GM19351 (cell line): ENCODE results near the gene VPS13A.

ENCODE experiments used
- ATAC-seq: cut with Tn5 transposase; IDR thresholded peaks from one replicate; pipeline ENCODE4 v1.9.1; 2021; ENCODE audit warnings: mild to moderate bottlenecking, moderate library complexity; ENCODE audit not compliant: unreplicated experiment

Gene VPS13A

GRCh38 chr9:77177143-77177893, at the start of gene VPS13A:
Gene VPS13A (plus strand): TSS chr9:77177534. CDS start chr9:77177705, 171 bp downstream.
- peak; percentile 74 for ATAC-seq

GRCh38 chr9:77128125-77128789, 49.1 kb upstream of the VPS13A start:
- no peak for ATAC-seq

GRCh38 chr9:77131399-77131798, 45.9 kb upstream of the VPS13A start:
- ATAC-seq, result no peak

- no peak for ATAC-seq
These were observed 44.3 kb upstream of the VPS13A start for GRCh38 chr9:77133011-77133410.

GRCh38 chr9:77142366-77142765, 35.0 kb upstream of the VPS13A start:
- ATAC-seq, result no peak

GRCh38 chr9:77149879-77150278, 27.5 kb upstream of the VPS13A start:
- no peak for ATAC-seq

GRCh38 chr9:77152289-77152688, 25.0 kb upstream of the VPS13A start:
- no peak for ATAC-seq

GRCh38 chr9:77156646-77157371, 20.5 kb upstream of the VPS13A start:
- ATAC-seq, result no peak

- no peak for ATAC-seq
These were observed 18.4 kb upstream of the VPS13A start for GRCh38 chr9:77158772-77159513.

- ATAC-seq, result no peak
These were observed 16.1 kb upstream of the VPS13A start for GRCh38 chr9:77161191-77161590.

GRCh38 chr9:77161966-77162365, 15.4 kb upstream of the VPS13A start:
- ATAC-seq, result no peak

- ATAC-seq, result no peak
These were observed 15.0 kb upstream of the VPS13A start for GRCh38 chr9:77162366-77162765.

- ATAC-seq, result no peak
These were observed 13.4 kb upstream of the VPS13A start for GRCh38 chr9:77163884-77164283.

GRCh38 chr9:77166193-77166592, 11.1 kb upstream of the VPS13A start:
- ATAC-seq, result no peak

- no peak for ATAC-seq
These were observed 6.2 kb upstream of the VPS13A start for GRCh38 chr9:77170991-77171699.

GRCh38 chr9:77175151-77175550, 2.2 kb upstream of the VPS13A start:
- no peak for ATAC-seq

- no peak for ATAC-seq
These were observed 1.2 kb upstream of the VPS13A start for GRCh38 chr9:77176106-77176505.

GRCh38 chr9:77176686-77177142, 620 bp upstream of the VPS13A start:
- no peak for ATAC-seq

- peak; percentile 12 for ATAC-seq
These were observed 810 bp downstream of the VPS13A start for GRCh38 chr9:77177894-77178794.
